Gastroesophageal sphincter (tissue), 3 donors: ENCODE measurements around the gene CEBPA.

Source experiments
- EP300 ChIP-seq: sonication (generic); formaldehyde crosslinking; IDR thresholded peaks from one replicate; pipeline ENCODE4 v1.6.1; 2017; ENCODE audit warnings: antibody characterized with exemption, mild to moderate bottlenecking
- POLR2A ChIP-seq, 2 donors: fragments of 450-650 bp; IDR thresholded peaks; one replicate each; pipeline ENCODE4 v1.6.1; 2017; ENCODE audit warnings: antibody characterized with exemption in 2 of 2, mild to moderate bottlenecking in 2 of 2, moderate library complexity in 1 of 2
- TF ChIP-seq, protein P1 (sequence below), 4 experiments: fragments of 200-600 bp in 2 of 4; fragments of 450-650 bp in 2 of 4; sonication (generic) in 1 of 4; IDR thresholded peaks; one replicate each; pipeline ENCODE4 v1.5.1; 2017 to 2019; ENCODE audit warnings: antibody characterized with exemption in 4 of 4, mild to moderate bottlenecking in 2 of 4, moderate library complexity in 2 of 4

DNA sequence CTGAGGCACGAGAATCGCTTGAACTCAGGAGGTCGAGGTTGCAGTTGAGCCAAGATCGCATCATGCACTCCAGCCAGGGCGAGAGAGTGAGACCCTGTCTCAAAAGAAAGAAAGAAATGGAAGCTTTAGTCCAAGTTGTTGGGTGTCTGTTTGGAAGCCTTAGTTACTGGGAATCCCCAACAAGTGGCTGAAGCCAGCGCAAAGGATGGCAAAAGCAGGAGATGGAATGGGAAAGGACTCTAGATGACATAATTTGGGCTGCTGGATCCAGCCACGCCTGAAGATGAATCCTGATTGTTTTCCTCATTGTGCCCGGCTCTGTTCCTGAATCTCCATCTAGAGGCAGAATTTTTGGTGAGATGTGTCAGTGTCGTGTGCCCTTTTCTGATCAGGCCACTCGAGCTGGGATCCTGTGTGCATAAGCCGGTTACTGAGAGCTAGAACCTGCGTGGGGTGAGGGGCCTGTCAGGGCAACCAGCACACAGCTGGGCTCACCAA, 18.1 kb downstream of the CEBPA start:
- TF ChIP-seq POLR2A (IDR thresholded peaks at IDR 0.05) (no peak), EP300 (no peak)
- TF ChIP-seq, protein P1, sequence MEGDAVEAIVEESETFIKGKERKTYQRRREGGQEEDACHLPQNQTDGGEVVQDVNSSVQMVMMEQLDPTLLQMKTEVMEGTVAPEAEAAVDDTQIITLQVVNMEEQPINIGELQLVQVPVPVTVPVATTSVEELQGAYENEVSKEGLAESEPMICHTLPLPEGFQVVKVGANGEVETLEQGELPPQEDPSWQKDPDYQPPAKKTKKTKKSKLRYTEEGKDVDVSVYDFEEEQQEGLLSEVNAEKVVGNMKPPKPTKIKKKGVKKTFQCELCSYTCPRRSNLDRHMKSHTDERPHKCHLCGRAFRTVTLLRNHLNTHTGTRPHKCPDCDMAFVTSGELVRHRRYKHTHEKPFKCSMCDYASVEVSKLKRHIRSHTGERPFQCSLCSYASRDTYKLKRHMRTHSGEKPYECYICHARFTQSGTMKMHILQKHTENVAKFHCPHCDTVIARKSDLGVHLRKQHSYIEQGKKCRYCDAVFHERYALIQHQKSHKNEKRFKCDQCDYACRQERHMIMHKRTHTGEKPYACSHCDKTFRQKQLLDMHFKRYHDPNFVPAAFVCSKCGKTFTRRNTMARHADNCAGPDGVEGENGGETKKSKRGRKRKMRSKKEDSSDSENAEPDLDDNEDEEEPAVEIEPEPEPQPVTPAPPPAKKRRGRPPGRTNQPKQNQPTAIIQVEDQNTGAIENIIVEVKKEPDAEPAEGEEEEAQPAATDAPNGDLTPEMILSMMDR (IDR thresholded peaks at IDR 0.05) = no peak
